ENCODE measurements around the gene GUCY2C. TPM values are rescaled to one million over a fixed set of nuclear protein-coding genes. Genes with fewer than 3 reads are reported as not detected.

The GUCY2C gene
- total RNA-seq, 1 experiment from 2014 or later: 1.9 TPM

- Histone ChIP-seq H3K9ac (ENCODE audit: extremely low read depth, insufficient read length, low read length) (no peak overlapping the region), H2BK15ac (ENCODE audit: low read depth, low read length) (no peak overlapping the region), H3T11ph (ENCODE audit: low read length) (no peak overlapping the region), H3K79me1 (ENCODE audit: insufficient read depth, low read depth, low read length, poor library complexity, severe bottlenecking) (no peaks in the 10 kb centered on the region), H3K27me3 (ENCODE audit: insufficient read depth, low read length) (no peaks in the 10 kb centered on the region), H4K5ac (ENCODE audit: insufficient read length, low read depth, low read length) (no peak overlapping the region), H2BK20ac (ENCODE audit: low read depth, low read length, poor library complexity, severe bottlenecking) (no peak overlapping the region), H3K23me2 (ENCODE audit: insufficient read length, low read depth, low read length, poor library complexity, severe bottlenecking) (no peaks in the 10 kb centered on the region), H3K18ac (ENCODE audit: insufficient read length, low read depth, low read length) (no peak overlapping the region), H2BK120ac (ENCODE audit: low read depth, low read length, poor library complexity, severe bottlenecking) (no peak overlapping the region), H2AK5ac (ENCODE audit: insufficient read length, low read length) (no peak overlapping the region), H3K4me1 (ENCODE audit: insufficient read depth, low read length) (no peaks in the 10 kb centered on the region), H3K4me2 (ENCODE audit: insufficient read depth, insufficient read length, low read length) (no peak overlapping the region), H3K79me2 (ENCODE audit: insufficient read depth, low read length) (no peaks in the 10 kb centered on the region), H3K4ac (ENCODE audit: low read depth, low read length) (no peak overlapping the region), H4K8ac (replicated peaks; ENCODE audit: insufficient read length, low read depth, low read length) (no peak overlapping the region), H2BK5ac (ENCODE audit: insufficient read length, low read length) (no peak overlapping the region), H4K91ac (ENCODE audit: insufficient read length, low read depth, low read length) (no peak overlapping the region), H3K27ac (ENCODE audit: insufficient read length, low read depth, low read length) (no peak overlapping the region), H3K56ac (ENCODE audit: insufficient read length, low read depth, low read length) (no peak overlapping the region), H4K20me1 (ENCODE audit: control insufficient read depth, insufficient read depth, insufficient read length) (no peaks in the 10 kb centered on the region), H3K9me3 (ENCODE audit: control insufficient read depth, low read depth, low read length) (no peaks in the 10 kb centered on the region), H3K14ac (ENCODE audit: insufficient read depth, low read length) (no peak overlapping the region), H2BK12ac (ENCODE audit: insufficient read length, low read depth, low read length) (no peak overlapping the region), H3K23ac (ENCODE audit: insufficient read length, low read depth, low read length) (no peak overlapping the region), H2AFZ (ENCODE audit: low read length) (no peak overlapping the region)
- no peaks in the 10 kb centered on the region for H3K9me3 Mint-ChIP-seq
- H3K4me3 Mint-ChIP-seq: no peak overlapping the region
- no peaks in the 10 kb centered on the region for H3K27me3 Mint-ChIP-seq (ENCODE audit: low read depth)
- no peak for DNase-seq
- no peaks in the 10 kb centered on the region for H3K36me3 Mint-ChIP-seq (ENCODE audit: insufficient read depth in 1 of 3, low read depth in 3 of 3)
- TF ChIP-seq, protein P1, sequence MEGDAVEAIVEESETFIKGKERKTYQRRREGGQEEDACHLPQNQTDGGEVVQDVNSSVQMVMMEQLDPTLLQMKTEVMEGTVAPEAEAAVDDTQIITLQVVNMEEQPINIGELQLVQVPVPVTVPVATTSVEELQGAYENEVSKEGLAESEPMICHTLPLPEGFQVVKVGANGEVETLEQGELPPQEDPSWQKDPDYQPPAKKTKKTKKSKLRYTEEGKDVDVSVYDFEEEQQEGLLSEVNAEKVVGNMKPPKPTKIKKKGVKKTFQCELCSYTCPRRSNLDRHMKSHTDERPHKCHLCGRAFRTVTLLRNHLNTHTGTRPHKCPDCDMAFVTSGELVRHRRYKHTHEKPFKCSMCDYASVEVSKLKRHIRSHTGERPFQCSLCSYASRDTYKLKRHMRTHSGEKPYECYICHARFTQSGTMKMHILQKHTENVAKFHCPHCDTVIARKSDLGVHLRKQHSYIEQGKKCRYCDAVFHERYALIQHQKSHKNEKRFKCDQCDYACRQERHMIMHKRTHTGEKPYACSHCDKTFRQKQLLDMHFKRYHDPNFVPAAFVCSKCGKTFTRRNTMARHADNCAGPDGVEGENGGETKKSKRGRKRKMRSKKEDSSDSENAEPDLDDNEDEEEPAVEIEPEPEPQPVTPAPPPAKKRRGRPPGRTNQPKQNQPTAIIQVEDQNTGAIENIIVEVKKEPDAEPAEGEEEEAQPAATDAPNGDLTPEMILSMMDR (conservative IDR thresholded peaks at IDR 0.05): no peak
- H3K27ac Mint-ChIP-seq: peak overlapping the region in 1 of 3 experiments; percentile 43; a peak in 1 of 7 replicates
- H3K4me1 Mint-ChIP-seq: no peaks in the 10 kb centered on the region; a peak in 1 of 4 replicates
- no CpG with 5 or more reads among the region's 8 CpGs for WGBS (ENCODE audit: extremely low coverage, insufficient read length, low lambda C conversion rate)
These were observed 119.5 kb downstream of the GUCY2C start for GRCh38 chr12:14576896-14577295.

Measured in H9 (cell line).